ENCODE results near the gene DTNB.
"Not testable (repeated sequence)": the region's sequence is repeated elsewhere in the genome, so short reads cannot be mapped to it uniquely, and the experiment has no call there.

Gene DTNB

DNA sequence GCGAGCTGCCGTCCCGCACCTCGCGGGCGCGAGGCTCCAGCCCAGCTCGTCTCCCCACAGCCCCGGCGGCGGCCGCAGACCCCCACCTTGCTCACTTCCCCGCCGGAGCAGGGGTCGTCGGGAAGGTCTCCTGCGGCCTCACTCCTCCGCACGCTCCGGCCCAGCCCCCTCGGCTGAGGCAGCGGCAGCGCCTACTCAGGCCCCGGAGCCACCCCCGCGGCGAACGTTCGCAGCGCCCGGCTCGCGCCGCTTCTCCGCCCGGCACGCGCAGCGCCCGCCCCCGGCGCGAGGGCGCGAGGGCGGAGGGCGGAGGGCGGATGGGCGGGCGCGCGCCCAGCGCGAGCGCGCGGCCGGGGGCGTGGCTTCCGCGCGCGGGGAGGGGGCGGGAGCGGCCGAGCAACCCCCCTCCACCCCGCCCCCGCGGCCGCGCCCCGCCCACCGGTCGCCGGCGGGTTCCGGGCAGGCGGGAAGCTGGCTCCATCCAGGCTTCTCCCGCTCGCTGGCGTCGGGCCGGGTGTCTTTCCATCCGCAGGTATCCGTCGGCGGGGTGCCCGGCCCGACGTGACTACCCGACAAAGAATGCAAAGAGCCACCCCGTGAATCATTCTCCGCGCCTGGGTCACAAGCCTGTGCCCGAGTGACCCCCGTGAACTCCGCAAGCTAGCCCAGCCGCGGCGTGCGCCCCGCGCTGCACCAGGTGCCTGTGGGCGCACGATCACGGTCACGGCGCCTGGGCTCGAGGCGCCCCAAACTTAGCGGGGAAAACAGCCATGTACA, at the start of gene DTNB:
TSS of gene DTNB (minus strand) at position 278 of the 777 bp plus-strand sequence. CDS start 20,917 bp downstream, outside the sequence.
- DNase-seq, result peak; percentile 70

- DNase-seq, result no peak
Measured at GRCh38 chr2:25722224-25722623, 48.8 kb upstream of the DTNB start.

DNA sequence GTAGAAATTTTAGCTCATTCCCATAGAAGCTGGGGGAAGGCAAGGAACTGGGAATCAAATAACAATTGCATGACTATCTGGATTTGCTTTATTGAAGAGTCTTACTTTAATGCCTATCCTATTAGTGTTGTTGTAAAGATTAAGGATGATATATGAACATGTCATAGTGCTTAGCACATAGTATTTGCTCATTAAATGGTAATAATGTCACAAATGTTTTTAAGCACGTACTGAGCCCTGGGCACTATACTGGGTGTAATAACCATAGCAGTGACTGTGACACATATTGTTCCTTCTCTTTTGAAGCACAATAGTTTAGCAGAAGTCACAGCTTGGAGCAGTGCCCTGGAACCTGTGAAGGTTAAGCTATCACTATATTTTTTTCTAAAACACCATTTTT, 47.2 kb upstream of the DTNB start:
- no peak for DNase-seq

DNA sequence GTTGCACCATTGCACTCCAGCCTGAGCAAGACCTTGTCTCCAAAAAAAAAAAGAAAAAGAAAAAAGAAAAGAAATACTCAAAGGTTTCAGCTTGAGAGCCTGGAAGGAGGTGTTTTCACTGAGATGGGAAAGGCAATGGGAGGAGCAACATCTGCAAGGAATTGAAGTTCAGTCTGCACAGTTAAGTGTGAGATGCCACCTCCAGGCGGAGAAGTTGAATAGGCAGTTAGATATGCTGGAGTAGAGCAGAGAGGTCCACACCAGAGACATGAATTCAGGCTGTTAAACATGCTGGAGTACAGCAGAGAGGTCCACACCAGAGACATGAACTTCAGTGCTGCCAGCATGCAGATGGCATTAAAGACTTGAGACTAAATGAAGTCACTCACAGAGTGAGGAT, 41.4 kb upstream of the DTNB start:
- no peak for DNase-seq

DNA sequence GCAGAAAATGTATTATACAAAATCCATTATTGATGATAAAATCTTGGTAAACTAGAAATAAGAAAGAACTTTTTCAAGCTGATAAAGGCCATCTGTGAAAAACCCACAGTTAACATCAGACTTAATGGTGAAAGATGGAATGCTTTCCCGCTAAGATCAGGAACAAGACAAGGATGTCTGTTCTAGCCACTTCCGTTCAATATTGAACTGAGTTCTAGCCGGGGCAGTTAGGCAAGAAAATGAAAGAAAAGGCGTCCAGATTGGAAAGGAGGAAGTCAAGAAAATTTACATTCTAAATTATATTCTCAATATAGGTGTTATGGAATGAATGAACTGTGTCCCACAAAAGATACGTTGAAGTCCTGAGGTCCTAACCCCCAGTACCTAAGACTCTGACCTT, 39.1 kb upstream of the DTNB start:
- DNase-seq, result no peak

- no peak for DNase-seq
Measured at GRCh38 chr2:25711675-25712354, 38.4 kb upstream of the DTNB start.

GRCh38 chr2:25710750-25711149, 37.4 kb upstream of the DTNB start:
- DNase-seq, result no peak

DNA sequence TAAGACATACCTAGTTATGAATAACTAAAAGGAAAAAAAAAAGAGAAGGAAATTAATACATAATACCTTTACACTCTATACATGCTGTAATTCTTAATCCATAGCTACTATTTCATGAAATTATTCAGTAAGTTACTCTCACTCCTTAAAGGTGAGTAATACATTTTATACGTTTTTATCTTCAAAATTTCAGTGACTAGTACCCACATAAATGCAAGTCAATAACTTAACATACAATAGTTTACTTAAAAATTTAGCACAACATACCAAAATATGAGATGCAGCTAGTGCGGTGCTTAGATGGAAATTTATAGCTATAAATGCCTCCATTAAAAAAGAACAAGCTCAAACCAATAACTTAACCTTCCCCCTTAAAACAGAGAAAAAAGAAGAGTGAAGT, 36.0 kb upstream of the DTNB start:
- no peak for DNase-seq

DNA sequence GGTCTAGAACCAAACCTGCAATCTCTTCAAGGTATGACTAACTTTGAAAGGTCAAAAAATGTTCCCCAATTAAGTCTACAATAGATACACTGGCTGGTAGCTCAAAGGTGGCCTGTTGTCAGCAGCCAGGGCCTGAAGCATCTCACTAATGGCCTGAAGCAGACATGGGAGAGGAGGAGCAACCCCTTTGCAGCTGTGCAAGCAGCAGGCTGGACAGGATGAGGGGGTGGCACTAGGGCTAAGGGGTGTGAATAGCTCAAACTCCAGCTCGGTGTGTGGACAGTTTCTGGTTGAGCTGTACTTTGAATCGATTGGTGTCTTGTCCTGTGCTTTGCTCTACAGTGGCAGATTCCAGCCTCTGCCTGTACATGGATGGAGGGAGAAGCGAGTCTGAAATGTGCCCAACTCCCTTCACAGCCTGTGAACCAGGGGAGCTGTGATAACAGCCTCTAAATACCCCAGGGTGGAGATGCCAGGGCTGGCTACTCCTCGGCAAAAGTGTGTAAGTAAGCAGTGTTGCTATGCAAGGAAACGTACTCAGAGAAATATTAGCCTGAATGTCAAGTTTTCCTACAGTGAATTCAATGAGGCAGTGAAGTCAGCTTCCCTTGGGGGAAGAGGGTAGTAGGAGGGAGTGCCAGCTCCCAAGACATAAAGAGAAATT, 34.7 kb upstream of the DTNB start:
- no peak for DNase-seq

GRCh38 chr2:25705575-25705974, 32.2 kb upstream of the DTNB start:
- not testable (repeated sequence) for DNase-seq

GRCh38 chr2:25701801-25702200, 28.4 kb upstream of the DTNB start:
- no peak for DNase-seq

DNA sequence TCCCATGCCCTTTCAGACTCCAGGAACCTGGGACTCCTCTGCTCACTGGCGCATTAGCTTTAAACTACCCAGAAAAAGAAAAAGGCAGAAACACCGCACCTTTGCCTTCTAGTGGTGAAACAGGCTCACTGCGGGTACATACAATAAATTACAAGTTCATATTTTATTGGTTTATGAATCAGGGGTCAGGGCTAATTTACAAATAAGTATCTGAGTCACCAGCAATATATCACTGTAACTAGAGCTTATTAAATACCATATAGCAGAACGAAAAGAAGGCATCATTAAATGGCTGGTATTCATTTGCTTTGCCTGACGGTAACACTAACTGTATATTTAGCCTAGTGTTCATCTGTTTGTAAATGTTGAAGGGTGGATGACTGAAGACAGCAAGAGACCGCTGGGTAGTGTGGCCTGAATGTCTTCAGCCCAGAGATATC, 26.9 kb upstream of the DTNB start:
- peak; percentile 12 for DNase-seq

GRCh38 chr2:25699216-25699615, 25.8 kb upstream of the DTNB start:
- no peak for DNase-seq

DNA sequence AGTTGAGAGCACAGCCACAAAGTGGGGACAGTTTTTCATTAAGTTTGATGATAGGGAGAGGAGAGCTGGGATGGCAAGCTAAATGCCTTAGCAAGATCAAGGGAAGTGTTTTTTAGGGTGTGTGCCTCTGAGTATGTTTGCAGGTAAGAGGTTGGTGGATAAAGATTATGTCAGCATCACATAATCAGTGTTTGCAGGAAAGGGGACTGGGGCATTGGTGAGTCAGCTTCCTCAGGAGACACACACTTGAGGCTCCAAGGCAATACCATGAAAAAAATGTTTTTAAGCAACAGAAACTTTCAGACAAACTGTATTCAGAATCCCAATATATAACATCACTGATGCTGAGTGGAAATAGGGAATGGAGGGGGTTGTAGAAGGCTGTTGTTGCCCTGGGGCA, 25.4 kb upstream of the DTNB start:
- no peak for DNase-seq

- DNase-seq, result no peak
Measured at GRCh38 chr2:25697559-25698341, 24.4 kb upstream of the DTNB start.

GRCh38 chr2:25692737-25693445, 19.5 kb upstream of the DTNB start:
- DNase-seq, result no peak

GRCh38 chr2:25692143-25692542, 18.8 kb upstream of the DTNB start:
- DNase-seq, result no peak

DNA sequence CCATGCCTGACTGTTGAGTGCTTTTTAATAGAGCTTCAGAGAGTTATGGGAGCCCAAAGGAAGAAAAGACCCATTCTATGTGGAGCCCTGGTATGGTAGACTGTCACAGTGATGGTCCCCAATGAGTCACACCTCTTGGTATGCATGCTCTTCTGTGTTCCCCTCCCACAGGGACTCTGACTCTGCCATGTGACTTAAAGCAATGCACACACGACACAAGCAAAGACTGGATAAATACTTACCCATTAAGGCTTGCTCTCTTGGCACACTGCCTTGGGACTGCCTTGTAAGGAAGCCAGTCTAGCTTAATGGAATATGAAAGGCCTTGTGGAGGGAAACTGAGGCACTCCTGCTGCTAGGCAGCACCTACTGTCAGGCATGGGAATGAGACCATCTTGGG, 16.7 kb upstream of the DTNB start:
- DNase-seq, result no peak

GRCh38 chr2:25688236-25688635, 14.9 kb upstream of the DTNB start:
- DNase-seq, result no peak

DNA sequence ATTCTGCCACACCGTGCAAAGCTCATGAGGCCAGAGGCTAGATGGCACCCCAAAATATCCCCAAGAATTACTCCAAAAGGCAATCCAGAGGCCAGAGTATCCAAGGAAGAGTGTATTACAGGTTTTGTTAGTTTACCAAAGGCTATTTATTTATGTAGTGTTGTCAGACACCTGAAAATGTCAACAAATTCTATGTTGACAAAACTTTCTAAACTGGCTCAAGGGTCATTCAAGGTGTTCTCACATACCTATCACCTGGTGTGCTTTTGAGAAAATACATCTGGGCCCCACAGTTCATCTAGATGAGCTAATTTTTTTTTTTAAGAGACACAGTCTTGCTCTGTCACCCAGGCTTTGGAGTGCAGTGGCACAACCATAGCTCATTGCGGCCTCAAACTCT, 12.4 kb upstream of the DTNB start:
- DNase-seq, result no peak

DNA sequence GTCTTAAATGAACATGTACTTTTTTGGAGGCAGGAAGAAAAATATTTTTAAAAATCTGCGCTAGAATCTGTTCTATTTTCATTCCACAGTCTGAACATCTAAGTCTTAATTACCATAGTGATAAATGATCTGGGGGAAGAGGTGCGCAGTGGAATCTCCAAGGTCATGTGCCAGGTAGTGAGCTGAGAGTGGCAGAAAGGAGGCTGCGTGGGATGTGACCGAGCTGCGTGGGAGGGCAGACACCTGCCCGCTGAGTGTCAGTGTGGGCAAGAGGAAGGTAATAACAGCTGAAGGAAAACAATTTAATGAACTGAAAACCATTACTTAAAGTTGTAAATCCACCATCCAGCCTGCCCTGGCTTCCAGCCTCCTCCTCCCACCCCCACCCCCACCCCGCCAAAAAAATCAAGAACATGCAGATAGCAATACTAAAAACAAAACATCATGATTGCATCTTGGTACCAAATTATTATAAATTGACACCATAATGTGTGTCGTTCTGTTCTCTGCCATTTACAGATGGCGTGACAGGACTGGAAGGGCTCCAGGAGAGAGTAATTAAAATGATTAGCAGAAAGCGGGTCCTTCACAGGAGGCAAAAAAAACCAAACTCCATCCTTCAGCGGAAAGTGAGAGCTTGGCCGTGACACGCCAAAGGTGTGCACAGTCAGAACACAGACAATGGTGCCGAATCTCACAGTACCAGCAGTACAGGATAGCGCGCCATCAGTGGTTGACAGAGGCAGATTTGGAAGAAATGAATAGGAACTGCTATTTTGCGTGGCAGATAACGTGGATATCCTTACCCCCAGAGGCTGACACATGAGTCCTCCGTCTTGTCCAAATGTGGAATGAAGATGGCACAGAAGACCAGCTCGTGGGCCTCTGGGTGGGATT, 11.4 kb upstream of the DTNB start:
- no peak for DNase-seq

Measured in activated gamma-delta T cell treated with Interleukin-2 at 50 U/mL for 16 hours (primary cell).